Sigmoid colon (tissue), 7 donors: ENCODE data around the gene RASD1. TPM values are rescaled to one million over a fixed set of nuclear protein-coding genes. Genes with fewer than 3 reads are reported as not detected.
"Not testable (repeated sequence)": the region's sequence is repeated elsewhere in the genome, so short reads cannot be mapped to it uniquely, and the experiment has no call there.

Source experiments
- DNase-seq: peaks from one replicate; pipeline ENCODE4 v3.0.0-alpha.2; 2019
- H3K27ac ChIP-seq, 4 donors: fragments of 200-600 bp; sonication (generic); one replicate each; pipeline ENCODE4 v1.5.1; 2016 to 2019; ENCODE audit warnings: mild to moderate bottlenecking in 1 of 4
- H3K27me3 ChIP-seq, 3 donors: fragments of 200-600 bp; sonication (generic); one replicate each; pipeline ENCODE4 v1.5.1; 2019; ENCODE audit warnings: mild to moderate bottlenecking in 1 of 3
- H3K36me3 ChIP-seq, 4 donors: fragments of 200-600 bp; sonication (generic); one replicate each; pipeline ENCODE4 v1.5.1; 2016 to 2019
- H3K4me1 ChIP-seq, 4 donors: fragments of 200-600 bp; sonication (generic); one replicate each; pipeline ENCODE4 v1.5.1; 2017 to 2019
- H3K4me3 ChIP-seq, 4 donors: fragments of 200-600 bp; sonication (generic); one replicate each; pipeline ENCODE4 v1.5.1; 2017 to 2019; ENCODE audit warnings: mild to moderate bottlenecking in 2 of 4, moderate library complexity in 1 of 4
- H3K9me3 ChIP-seq, 4 donors: fragments of 200-600 bp in 3 of 4; sonication (generic) in 3 of 4; one replicate each; pipeline versions ENCODE4 v1.5.1 to v1.6.1; 2013 to 2019
- EP300 ChIP-seq, 4 donors: sonication (generic); formaldehyde crosslinking; IDR thresholded peaks; one replicate each; pipeline ENCODE4 v1.6.1; 2017; ENCODE audit warnings: antibody characterized with exemption in 4 of 4
- POLR2A ChIP-seq, 2 donors: fragments of 450-650 bp; IDR thresholded peaks; one replicate each; pipeline ENCODE4 v1.6.1; 2016; ENCODE audit warnings: antibody characterized with exemption in 2 of 2, mild to moderate bottlenecking in 2 of 2, moderate library complexity in 2 of 2
- POLR2AphosphoS5 ChIP-seq, 4 donors: sonication (generic); formaldehyde crosslinking; IDR thresholded peaks; one replicate each; pipeline ENCODE4 v1.6.1; 2017; ENCODE audit warnings: antibody characterized with exemption in 4 of 4
- WGBS, 2 donors: extraction: QIAGEN DNeasy Blood & Tissue Kit; methylation state at CpG; one replicate each; pipeline ENCODE4 v1.1.7; 2013; 5-methylcytosine and 5-hydroxymethylcytosine counted together
- intact Hi-C: fragments of 100-400 bp; cut with DNase I; formaldehyde crosslinking; loops from one replicate; pipeline ENCODE4 v1.15.1; 2023
- polyA plus RNA-seq, 3 donors: library from polyadenylated mRNA; stranded (reverse); fragments of 200-250 nt; gene quantifications; one replicate each; pipeline ENCODE4 v1.2.3, GENCODE V29; 2013
- total RNA-seq, 4 donors: library from RNA; depleted of rRNA; stranded (reverse); fragments of >200 nt; gene quantifications; one replicate each; pipeline ENCODE4 v1.1.0, GENCODE V29; 2016
- TF ChIP-seq, protein P1 (sequence below), 4 experiments: fragments of 450-650 bp in 3 of 4; fragments of 200-600 bp in 1 of 4; IDR thresholded peaks; one replicate each; pipeline ENCODE4 v1.5.1; 2016 to 2019; ENCODE audit warnings: antibody characterized with exemption in 4 of 4, mild to moderate bottlenecking in 3 of 4, moderate library complexity in 2 of 4
- donor health status: healthy with polysubstance abuse.
- donor health status: Bipolar disorder and iron deficiency.
- donor health status: healthy.

Gene RASD1
- total and polyA plus RNA-seq, 7 donors = 5.8 to 40.8 (median 12.5) TPM

GRCh38 chr17:17468217-17469010 lies 27.8 kb downstream of the RASD1 start:
- TF ChIP-seq EP300 (IDR thresholded peaks at IDR 0.05) (no peak), POLR2AphosphoS5 (IDR thresholded peaks at IDR 0.05) (no peak), POLR2A (IDR thresholded peaks at IDR 0.05) (no peak)
- TF ChIP-seq, protein P1, sequence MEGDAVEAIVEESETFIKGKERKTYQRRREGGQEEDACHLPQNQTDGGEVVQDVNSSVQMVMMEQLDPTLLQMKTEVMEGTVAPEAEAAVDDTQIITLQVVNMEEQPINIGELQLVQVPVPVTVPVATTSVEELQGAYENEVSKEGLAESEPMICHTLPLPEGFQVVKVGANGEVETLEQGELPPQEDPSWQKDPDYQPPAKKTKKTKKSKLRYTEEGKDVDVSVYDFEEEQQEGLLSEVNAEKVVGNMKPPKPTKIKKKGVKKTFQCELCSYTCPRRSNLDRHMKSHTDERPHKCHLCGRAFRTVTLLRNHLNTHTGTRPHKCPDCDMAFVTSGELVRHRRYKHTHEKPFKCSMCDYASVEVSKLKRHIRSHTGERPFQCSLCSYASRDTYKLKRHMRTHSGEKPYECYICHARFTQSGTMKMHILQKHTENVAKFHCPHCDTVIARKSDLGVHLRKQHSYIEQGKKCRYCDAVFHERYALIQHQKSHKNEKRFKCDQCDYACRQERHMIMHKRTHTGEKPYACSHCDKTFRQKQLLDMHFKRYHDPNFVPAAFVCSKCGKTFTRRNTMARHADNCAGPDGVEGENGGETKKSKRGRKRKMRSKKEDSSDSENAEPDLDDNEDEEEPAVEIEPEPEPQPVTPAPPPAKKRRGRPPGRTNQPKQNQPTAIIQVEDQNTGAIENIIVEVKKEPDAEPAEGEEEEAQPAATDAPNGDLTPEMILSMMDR (IDR thresholded peaks at IDR 0.05) = no peak
- no peak overlapping the region for H3K4me3 ChIP-seq
- H3K27me3 ChIP-seq = peaks cover 0 to 25% (median 11%) of the 10 kb centered on the region in 3 donors
- intact Hi-C loops = no loop called here
- WGBS, 2 donors = 61 to 83% methylated on average over 5 of the region's 5 CpGs
- no peaks in the 10 kb centered on the region for H3K4me1 ChIP-seq
- DNase-seq = no peak
- no peaks in the 10 kb centered on the region for H3K36me3 ChIP-seq
- H3K9me3 ChIP-seq = no peaks in the 10 kb centered on the region
- no peak overlapping the region for H3K27ac ChIP-seq

- Histone ChIP-seq H3K4me3 (no peak overlapping the region), H3K27me3 (peaks cover 0 to 25% (median 11%) of the 10 kb centered on the region in 3 donors), H3K36me3 (no peaks in the 10 kb centered on the region), H3K4me1 (no peaks in the 10 kb centered on the region), H3K27ac (no peak overlapping the region), H3K9me3 (no peaks in the 10 kb centered on the region)
- no peak for DNase-seq
- intact Hi-C loops = no loop called here
- TF ChIP-seq POLR2A (IDR thresholded peaks at IDR 0.05) (no peak), POLR2AphosphoS5 (IDR thresholded peaks at IDR 0.05) (no peak), EP300 (IDR thresholded peaks at IDR 0.05) (no peak)
- TF ChIP-seq, protein P1 (IDR thresholded peaks at IDR 0.05) = no peak
- WGBS, 2 donors = 15 to 54% methylated on average over 5 of the region's 5 CpGs
Measured at GRCh38 chr17:17467720-17468119, 28.5 kb downstream of the RASD1 start.

DNA sequence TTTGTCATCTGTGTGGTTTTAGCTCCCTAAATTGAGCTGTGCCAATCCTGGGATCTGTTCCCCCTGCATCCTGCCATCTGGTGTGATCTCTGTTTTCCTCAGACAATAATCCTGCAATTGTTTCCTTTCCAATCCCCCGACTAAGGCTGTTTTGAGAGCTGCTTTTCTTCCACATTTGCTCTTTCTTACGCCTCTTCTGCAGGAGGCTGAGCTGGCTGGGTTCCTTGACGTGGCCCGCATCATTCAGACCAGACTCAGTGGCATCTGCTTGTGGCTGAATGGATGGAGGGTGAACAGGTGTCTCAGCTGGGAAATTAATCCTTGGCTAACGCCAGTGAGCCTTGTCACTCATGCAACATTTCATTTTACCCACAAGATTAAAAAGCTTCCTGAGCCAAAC lies 29.2 kb downstream of the RASD1 start:
- no peak overlapping the region for H3K27ac ChIP-seq
- 76 to 84% methylated on average over 5 of the region's 5 CpGs for WGBS, 2 donors
- H3K4me1 ChIP-seq = no peaks in the 10 kb centered on the region
- DNase-seq = no peak
- peaks cover 0 to 25% (median 11%) of the 10 kb centered on the region in 3 donors for H3K27me3 ChIP-seq
- no peak overlapping the region for H3K4me3 ChIP-seq
- intact Hi-C loops = no loop called here
- H3K36me3 ChIP-seq = no peaks in the 10 kb centered on the region
- no peaks in the 10 kb centered on the region for H3K9me3 ChIP-seq
- TF ChIP-seq EP300 (IDR thresholded peaks at IDR 0.05) = no peak
- TF ChIP-seq POLR2AphosphoS5 (IDR thresholded peaks at IDR 0.05) = no peak
- TF ChIP-seq, protein P1 (IDR thresholded peaks at IDR 0.05) = no peak
- no peak for TF ChIP-seq POLR2A (IDR thresholded peaks at IDR 0.05)

GRCh38 chr17:17466511-17466910 lies 29.7 kb downstream of the RASD1 start:
- no peaks in the 10 kb centered on the region for H3K9me3 ChIP-seq
- TF ChIP-seq, protein P1 (IDR thresholded peaks at IDR 0.05) = no peak
- no peak for TF ChIP-seq EP300 (IDR thresholded peaks at IDR 0.05)
- no peak for TF ChIP-seq POLR2A (IDR thresholded peaks at IDR 0.05)
- no peak for TF ChIP-seq POLR2AphosphoS5 (IDR thresholded peaks at IDR 0.05)

DNA sequence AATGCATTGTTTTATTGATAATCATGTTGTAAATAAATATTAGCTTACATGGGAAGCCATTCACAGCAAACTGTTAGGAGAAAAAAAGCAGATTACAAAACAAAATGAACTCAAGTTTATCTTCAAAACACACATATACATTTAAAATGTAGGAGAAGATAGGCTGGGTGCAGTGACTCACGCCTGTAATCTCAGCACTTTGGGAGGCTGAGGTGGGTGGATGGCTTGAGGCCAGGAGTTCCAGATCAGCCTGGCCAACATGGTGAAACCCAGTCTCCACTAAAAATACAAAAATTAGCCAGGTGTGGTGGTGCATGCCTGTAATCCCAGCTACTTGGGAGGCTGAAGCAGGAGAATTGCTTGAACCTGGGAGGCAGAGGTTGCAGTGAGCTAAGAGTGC lies 30.3 kb downstream of the RASD1 start:
- intact Hi-C loops, H3K4me1 ChIP-seq, H3K9me3 ChIP-seq, H3K27ac ChIP-seq, H3K4me3 ChIP-seq, DNase-seq, H3K36me3 ChIP-seq: not testable (repeated sequence)
- peaks cover 0 to 19% (median 10%) of the 10 kb centered on the region in 3 donors for H3K27me3 ChIP-seq
- WGBS, 2 donors = 55 to 71% methylated on average over 1 of the region's 1 CpG

More at GRCh38 chr17:17466511-17466910, 29.7 kb downstream of the RASD1 start:
- no peak for DNase-seq
- Histone ChIP-seq H3K36me3 (no peaks in the 10 kb centered on the region), H3K27me3 (peaks cover 0 to 25% (median 11%) of the 10 kb centered on the region in 3 donors), H3K27ac (no peak overlapping the region), H3K4me1 (no peaks in the 10 kb centered on the region), H3K4me3 (no peak overlapping the region)
- WGBS, 2 donors = 69 to 81% methylated on average over 5 of the region's 5 CpGs
- intact Hi-C loops = no loop called here
